Glutamatergic neuron (in vitro differentiated cells): ENCODE results near the gene DNAH14. TPM values are rescaled to one million over a fixed set of nuclear protein-coding genes. Genes with fewer than 3 reads are reported as not detected.

Experiments used
- DNase-seq: peaks from one replicate; pipeline ENCODE4 v3.0.0; 2022
- H3K27ac Mint-ChIP-seq: one replicate; pipeline ENCODE4 v1.8.0; 2020; ENCODE audit warnings: mild to moderate bottlenecking, mixed read lengths, inconsistent platforms; ENCODE audit not compliant: unreplicated experiment
- H3K27me3 Mint-ChIP-seq: one replicate; pipeline ENCODE4 v1.8.0; 2020; ENCODE audit warnings: mild to moderate bottlenecking, moderate library complexity, mixed read lengths, inconsistent platforms; ENCODE audit not compliant: unreplicated experiment
- H3K36me3 Mint-ChIP-seq: one replicate; pipeline ENCODE4 v1.8.0; 2020; ENCODE audit warnings: mild to moderate bottlenecking, mixed read lengths, inconsistent platforms; ENCODE audit not compliant: unreplicated experiment
- H3K4me1 Mint-ChIP-seq: one replicate; pipeline ENCODE4 v1.8.0; 2020; ENCODE audit warnings: mild to moderate bottlenecking, low read depth, mixed read lengths, inconsistent platforms; ENCODE audit not compliant: unreplicated experiment
- H3K4me3 Mint-ChIP-seq: one replicate; pipeline ENCODE4 v1.8.0; 2020; ENCODE audit warnings: mild to moderate bottlenecking, mixed read lengths, inconsistent platforms; ENCODE audit not compliant: unreplicated experiment
- H3K9me3 Mint-ChIP-seq: one replicate; pipeline ENCODE4 v1.8.0; 2020; ENCODE audit warnings: mild to moderate bottlenecking, moderate library complexity, mixed read lengths, inconsistent platforms; ENCODE audit not compliant: unreplicated experiment
- total RNA-seq: library from RNA; stranded (reverse); fragmentation: NEBNext Ultra II Directional; extraction: Animal tissue kit (Norgen Biotek cat#: 25700); gene quantifications from one replicate; pipeline ENCODE4 v1.2.1, GENCODE V29; 2021; ENCODE audit not compliant: unreplicated experiment
- TF ChIP-seq, protein P1 (sequence below): fragments of 200-600 bp; sonication (generic); IDR thresholded peaks from one replicate; pipeline ENCODE4 v1.5.0; 2021; ENCODE audit not compliant: partially characterized antibody, unreplicated experiment

Gene DNAH14
- total RNA-seq, 1 donor from 2014 or later, result 36.6 TPM

DNA sequence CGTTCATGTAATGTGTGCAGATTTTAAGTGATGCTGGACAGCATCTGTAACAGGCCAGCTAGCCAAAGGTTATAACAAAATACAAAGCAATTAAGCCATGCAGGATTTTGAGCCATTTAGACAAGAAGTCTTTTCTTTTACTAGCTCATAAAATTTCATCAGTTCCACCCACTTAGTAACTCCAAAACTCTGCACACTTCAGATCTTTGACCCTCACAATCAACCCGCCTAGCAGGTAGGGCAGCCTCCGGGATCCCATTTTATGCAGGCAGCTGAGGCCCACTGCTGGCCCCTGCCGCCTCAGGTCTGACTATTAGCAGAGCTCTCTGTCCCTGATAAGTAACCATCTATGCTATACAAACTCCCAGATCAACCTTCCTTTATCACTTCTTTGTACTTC, 489.1 kb downstream of the DNAH14 start:
- H3K4me3 Mint-ChIP-seq, result no peak overlapping the region
- H3K27me3 Mint-ChIP-seq, result peaks cover 5% of the 10 kb centered on the region
- H3K36me3 Mint-ChIP-seq, result no peaks in the 10 kb centered on the region
- no peaks in the 10 kb centered on the region for H3K9me3 Mint-ChIP-seq
- no peak overlapping the region for H3K27ac Mint-ChIP-seq
- peaks cover 21% of the 10 kb centered on the region for H3K4me1 Mint-ChIP-seq
- TF ChIP-seq, protein P1, sequence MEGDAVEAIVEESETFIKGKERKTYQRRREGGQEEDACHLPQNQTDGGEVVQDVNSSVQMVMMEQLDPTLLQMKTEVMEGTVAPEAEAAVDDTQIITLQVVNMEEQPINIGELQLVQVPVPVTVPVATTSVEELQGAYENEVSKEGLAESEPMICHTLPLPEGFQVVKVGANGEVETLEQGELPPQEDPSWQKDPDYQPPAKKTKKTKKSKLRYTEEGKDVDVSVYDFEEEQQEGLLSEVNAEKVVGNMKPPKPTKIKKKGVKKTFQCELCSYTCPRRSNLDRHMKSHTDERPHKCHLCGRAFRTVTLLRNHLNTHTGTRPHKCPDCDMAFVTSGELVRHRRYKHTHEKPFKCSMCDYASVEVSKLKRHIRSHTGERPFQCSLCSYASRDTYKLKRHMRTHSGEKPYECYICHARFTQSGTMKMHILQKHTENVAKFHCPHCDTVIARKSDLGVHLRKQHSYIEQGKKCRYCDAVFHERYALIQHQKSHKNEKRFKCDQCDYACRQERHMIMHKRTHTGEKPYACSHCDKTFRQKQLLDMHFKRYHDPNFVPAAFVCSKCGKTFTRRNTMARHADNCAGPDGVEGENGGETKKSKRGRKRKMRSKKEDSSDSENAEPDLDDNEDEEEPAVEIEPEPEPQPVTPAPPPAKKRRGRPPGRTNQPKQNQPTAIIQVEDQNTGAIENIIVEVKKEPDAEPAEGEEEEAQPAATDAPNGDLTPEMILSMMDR, result no peak
- DNase-seq, result no peak

DNA sequence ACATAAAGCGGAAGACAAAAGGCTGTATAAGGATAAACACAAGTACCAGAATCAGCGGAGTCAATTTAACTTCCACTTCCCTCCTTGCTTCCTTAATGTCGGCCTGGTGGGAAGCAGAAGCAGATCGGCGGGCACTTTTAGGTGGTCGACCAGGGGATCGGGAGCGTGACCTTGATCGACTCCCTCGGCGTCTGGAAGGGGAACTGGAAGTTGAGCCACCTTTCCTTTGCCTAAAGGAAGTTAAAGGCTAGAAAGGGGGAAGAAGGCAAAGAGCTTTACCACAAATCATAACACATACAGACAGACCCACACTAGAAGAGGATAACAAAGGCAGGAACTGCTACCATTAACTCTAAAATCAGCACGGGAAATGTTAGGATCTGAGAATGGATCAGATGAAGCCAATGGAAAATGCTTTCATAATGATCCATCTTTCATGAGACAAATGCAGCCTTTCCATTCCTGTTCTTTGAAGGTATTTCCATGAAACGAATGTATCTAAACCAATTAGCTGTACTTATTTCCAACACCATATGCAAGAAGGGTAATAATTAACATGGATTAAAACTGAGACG, 492.6 kb downstream of the DNAH14 start:
- Mint-ChIP-seq H3K4me1 (peaks cover 43% of the 10 kb centered on the region), H3K27me3 (peaks cover 6% of the 10 kb centered on the region), H3K4me3 (no peak overlapping the region), H3K36me3 (no peaks in the 10 kb centered on the region), H3K9me3 (peaks cover 8% of the 10 kb centered on the region), H3K27ac (peak overlapping the region; percentile 7)
- no peak for DNase-seq
- TF ChIP-seq, protein P1, result no peak

DNA sequence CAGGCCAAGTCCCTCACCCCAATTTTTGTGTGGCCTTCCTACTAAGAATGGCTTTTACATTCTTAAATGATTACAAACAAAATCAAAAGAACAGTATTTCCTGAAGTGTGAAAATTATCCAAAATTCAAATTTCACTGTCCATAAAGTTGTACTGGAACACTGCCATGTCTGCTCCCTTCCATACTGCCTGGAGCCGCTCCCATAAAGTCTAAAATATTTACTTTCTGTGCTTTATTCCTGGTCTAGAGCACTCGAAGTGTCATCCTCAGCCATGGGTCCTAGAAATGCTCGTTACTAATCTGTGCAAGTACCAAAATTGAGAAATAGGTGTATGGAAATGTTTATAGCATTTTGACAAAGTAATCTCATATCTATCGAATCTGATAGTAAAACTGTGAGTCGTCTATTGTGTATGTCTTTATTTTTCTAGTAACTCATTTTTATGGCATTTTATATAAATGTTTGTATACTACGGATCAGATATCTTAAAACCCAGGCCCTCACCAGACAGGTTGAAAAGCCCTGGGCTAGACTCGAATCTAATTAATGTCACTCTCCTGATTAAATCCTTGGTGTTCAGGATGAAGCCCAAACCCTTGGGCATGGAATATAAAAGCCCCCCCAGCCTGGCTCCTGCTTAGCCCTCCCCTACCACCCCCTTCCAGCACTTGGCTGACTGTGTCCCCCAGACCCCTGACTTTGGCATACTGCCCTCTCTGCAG, 493.5 kb downstream of the DNAH14 start:
- H3K27me3 Mint-ChIP-seq, result peaks cover 7% of the 10 kb centered on the region
- peaks cover 43% of the 10 kb centered on the region for H3K4me1 Mint-ChIP-seq
- TF ChIP-seq, protein P1, result no peak
- peaks cover 9% of the 10 kb centered on the region for H3K9me3 Mint-ChIP-seq
- peak overlapping the region; percentile 30 for H3K4me3 Mint-ChIP-seq
- DNase-seq, result no peak
- H3K27ac Mint-ChIP-seq, result no peak overlapping the region
- H3K36me3 Mint-ChIP-seq, result no peaks in the 10 kb centered on the region

DNA sequence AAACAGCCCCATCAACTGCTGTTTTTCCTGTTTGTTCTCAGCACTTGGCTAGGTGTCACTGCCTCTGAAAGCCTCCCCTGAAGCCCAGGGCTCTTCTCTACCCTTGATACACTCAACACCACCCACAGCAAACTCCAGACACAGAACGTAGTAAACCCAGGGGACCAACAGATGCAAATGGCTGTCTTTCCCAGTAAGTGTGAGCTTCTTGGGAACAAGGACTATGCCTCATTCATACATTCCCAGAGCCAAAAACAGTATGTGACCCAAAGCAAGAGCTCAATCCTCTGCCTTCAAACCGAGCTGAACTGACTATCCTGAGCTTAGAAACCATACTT, 494.0 kb downstream of the DNAH14 start:
- H3K36me3 Mint-ChIP-seq, result no peaks in the 10 kb centered on the region
- H3K27me3 Mint-ChIP-seq, result peaks cover 7% of the 10 kb centered on the region
- no peak for DNase-seq
- H3K27ac Mint-ChIP-seq, result no peak overlapping the region
- H3K9me3 Mint-ChIP-seq, result peaks cover 9% of the 10 kb centered on the region
- TF ChIP-seq, protein P1, result no peak
- H3K4me1 Mint-ChIP-seq, result peaks cover 43% of the 10 kb centered on the region
- peak overlapping the region; percentile 30 for H3K4me3 Mint-ChIP-seq

DNA sequence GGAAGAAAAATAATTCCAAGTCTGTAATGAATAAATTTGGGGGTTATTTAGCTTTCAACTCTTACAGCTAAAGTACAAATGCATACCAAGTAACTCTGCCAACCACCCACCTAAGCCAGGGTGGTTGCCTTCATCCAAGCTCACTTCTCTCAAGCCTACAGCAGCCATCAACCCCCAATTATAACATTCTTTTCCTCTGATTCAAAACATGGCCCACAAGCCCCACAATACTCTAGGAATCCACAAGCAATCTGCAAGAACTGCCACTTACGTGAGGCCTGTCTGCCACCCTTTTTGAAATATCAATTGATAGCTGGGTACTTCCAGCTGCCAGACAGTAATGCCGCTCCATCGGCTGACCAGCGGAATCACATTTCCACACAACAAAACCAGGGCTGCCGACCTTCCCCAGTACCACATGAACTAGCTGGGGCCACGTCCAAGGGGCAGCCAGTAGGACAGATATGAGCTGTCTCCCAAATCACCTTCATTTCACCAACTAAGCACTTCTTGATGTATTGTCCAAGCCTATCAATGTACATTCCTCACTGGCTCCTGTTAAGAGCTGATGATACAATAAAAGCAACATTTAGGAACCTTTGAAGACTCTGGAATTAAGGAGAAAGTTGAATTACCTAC, 495.2 kb downstream of the DNAH14 start:
- peaks cover 45% of the 10 kb centered on the region for H3K4me1 Mint-ChIP-seq
- DNase-seq, result no peak
- H3K27me3 Mint-ChIP-seq, result peaks cover 2% of the 10 kb centered on the region
- H3K27ac Mint-ChIP-seq, result no peak overlapping the region
- TF ChIP-seq, protein P1, result no peak
- H3K36me3 Mint-ChIP-seq, result no peaks in the 10 kb centered on the region
- peak overlapping the region; percentile 73 for H3K4me3 Mint-ChIP-seq
- H3K9me3 Mint-ChIP-seq, result peaks cover 12% of the 10 kb centered on the region
